Measurements from ENCODE around the gene CRMP1. TPM values are rescaled to one million over a fixed set of nuclear protein-coding genes. Genes with fewer than 3 reads are reported as not detected.

Gene CRMP1
- total and polyA plus RNA-seq, 9 of the 15 experiments (the other 6 are each of a cell fraction or from before 2014, with no cell fraction given) = 0.03 to 0.04 TPM; not detected in 7

DNA sequence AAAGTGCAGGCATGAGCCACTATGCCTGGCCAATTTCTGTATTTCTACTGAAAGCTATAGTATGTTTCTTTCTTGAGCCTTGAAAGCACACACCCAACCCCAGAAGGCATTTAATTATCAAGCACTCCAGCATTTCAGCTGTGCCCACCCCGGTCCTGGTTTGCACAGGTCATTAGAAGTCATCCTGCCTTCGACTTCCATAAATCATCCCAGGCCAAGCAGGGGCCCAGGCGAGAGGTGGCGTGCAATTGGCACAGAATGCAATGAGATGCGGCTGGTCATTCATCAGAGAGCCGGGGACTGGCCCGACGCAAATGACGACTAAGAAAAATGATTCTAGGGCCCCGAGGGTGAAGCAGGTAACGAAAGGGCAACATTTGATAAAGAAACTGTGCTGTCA, 24.8 kb upstream of the CRMP1 start:
- WGBS (ENCODE audit: insufficient coverage, low coverage, missing lambda C conversion rate) = 2% methylated on average over 11 of the region's 11 CpGs
- Histone ChIP-seq H3K79me2 (ENCODE audit: control insufficient read depth, insufficient read depth, low read length) (no peaks in the 10 kb centered on the region), H2AFZ (ENCODE audit: low read depth, low read length) (no peak overlapping the region), H3K4me3 (no peak overlapping the region), H3K36me3 (ENCODE audit: control insufficient read depth, insufficient read depth, low read length) (no peaks in the 10 kb centered on the region), H3K9me1 (ENCODE audit: control insufficient read depth, insufficient read depth, low read length) (no peaks in the 10 kb centered on the region), H3K4me2 (ENCODE audit: insufficient read depth, low read length) (no peak overlapping the region), H3K4me1 (replicated peaks in 1 of 2; ENCODE audit: control insufficient read depth in 2 of 2, insufficient read depth in 2 of 2, low read length in 2 of 2) (no peaks in the 10 kb centered on the region), H3K9me3 (replicated peaks; ENCODE audit: control insufficient read depth, insufficient read depth, low read depth, low read length) (no peaks in the 10 kb centered on the region), H3K27ac (ENCODE audit: extremely low read depth, low read depth, low read length) (no peak overlapping the region), H3K27me3 (ENCODE audit: control insufficient read depth in 2 of 2, insufficient read depth in 2 of 2, low read length in 2 of 2) (peaks cover 0 to 7% of the 10 kb centered on the region in 2 experiments; a peak in 1 of 5 replicates), H3K9ac (ENCODE audit: insufficient read depth in 1 of 2, low read depth in 2 of 2, low read length in 2 of 2) (no peak overlapping the region), H4K20me1 (replicated peaks; ENCODE audit: control insufficient read depth, insufficient read depth, low read length) (no peaks in the 10 kb centered on the region)
- FAIRE-seq (no peak), DNase-seq (ENCODE audit: extremely low read depth in 1 of 4, low spot score in 3 of 4) (no peak), ATAC-seq (no peak)
- TF ChIP-seq, protein P1, sequence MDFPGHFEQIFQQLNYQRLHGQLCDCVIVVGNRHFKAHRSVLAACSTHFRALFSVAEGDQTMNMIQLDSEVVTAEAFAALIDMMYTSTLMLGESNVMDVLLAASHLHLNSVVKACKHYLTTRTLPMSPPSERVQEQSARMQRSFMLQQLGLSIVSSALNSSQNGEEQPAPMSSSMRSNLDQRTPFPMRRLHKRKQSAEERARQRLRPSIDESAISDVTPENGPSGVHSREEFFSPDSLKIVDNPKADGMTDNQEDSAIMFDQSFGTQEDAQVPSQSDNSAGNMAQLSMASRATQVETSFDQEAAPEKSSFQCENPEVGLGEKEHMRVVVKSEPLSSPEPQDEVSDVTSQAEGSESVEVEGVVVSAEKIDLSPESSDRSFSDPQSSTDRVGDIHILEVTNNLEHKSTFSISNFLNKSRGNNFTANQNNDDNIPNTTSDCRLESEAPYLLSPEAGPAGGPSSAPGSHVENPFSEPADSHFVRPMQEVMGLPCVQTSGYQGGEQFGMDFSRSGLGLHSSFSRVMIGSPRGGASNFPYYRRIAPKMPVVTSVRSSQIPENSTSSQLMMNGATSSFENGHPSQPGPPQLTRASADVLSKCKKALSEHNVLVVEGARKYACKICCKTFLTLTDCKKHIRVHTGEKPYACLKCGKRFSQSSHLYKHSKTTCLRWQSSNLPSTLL (IDR thresholded peaks at IDR 0.05) = no peak
- TF ChIP-seq IRF2 (CRISPR knock-in tag; IDR thresholded peaks at IDR 0.05) = no peak
- TF ChIP-seq SMC3 (conservative IDR thresholded peaks at IDR 0.05; ENCODE audit: insufficient read depth, low read depth, low read length) = no peak
- TF ChIP-seq LARP7 (IDR thresholded peaks at IDR 0.05) = no peak
- TF ChIP-seq TCFL5 (CRISPR knock-in tag; conservative IDR thresholded peaks at IDR 0.05) = no peak
- TF ChIP-seq, protein P2, sequence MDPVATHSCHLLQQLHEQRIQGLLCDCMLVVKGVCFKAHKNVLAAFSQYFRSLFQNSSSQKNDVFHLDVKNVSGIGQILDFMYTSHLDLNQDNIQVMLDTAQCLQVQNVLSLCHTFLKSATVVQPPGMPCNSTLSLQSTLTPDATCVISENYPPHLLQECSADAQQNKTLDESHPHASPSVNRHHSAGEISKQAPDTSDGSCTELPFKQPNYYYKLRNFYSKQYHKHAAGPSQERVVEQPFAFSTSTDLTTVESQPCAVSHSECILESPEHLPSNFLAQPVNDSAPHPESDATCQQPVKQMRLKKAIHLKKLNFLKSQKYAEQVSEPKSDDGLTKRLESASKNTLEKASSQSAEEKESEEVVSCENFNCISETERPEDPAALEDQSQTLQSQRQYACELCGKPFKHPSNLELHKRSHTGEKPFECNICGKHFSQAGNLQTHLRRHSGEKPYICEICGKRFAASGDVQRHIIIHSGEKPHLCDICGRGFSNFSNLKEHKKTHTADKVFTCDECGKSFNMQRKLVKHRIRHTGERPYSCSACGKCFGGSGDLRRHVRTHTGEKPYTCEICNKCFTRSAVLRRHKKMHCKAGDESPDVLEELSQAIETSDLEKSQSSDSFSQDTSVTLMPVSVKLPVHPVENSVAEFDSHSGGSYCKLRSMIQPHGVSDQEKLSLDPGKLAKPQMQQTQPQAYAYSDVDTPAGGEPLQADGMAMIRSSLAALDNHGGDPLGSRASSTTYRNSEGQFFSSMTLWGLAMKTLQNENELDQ (CRISPR knock-in tag; IDR thresholded peaks at IDR 0.05; ENCODE audit: borderline replicate concordance) = no peak
- BruUV-seq (replicated peaks) = no TSS peak
- in situ Hi-C loops (cut with MboI) = no loop called here
- CTCF ChIA-PET (ENCODE audit: low intra/inter-chr PET ratio) = no interaction called here
- intact Hi-C loops (cut with micrococcal nuclease) = no loop called here
- POLR2A ChIA-PET = interaction anchor here (1.1 kb wide), 1 partner anchor 10 kb away, joined by 3 read pairs; no protein-coding TSS in a partner anchor
